HepG2 (cell line): Measurements from ENCODE around the gene IRF7. TPM values are rescaled to one million over a fixed set of nuclear protein-coding genes. Genes with fewer than 3 reads are reported as not detected.

Source experiments
- ATAC-seq: fragments of 200-7000 bp; cut with Tn5 transposase; 3 replicates; pipeline ENCODE4 v1.9.1; 2020; ENCODE audit warnings: mild to moderate bottlenecking, moderate library complexity
- BruUV-seq: library from RNA; stranded (reverse); fragments of 400-500 nt; replicated peaks from 2 replicates; lab custom pipeline; 2021; lab: Mats Ljungman, UMichigan
- CTCF ChIA-PET: fragments of 300-600 bp; formaldehyde crosslinking; extraction: SDS; loops from one replicate; lab custom pipeline; 2021; ENCODE audit warnings: low total read pairs, inconsistent platforms, low intra/inter-chr PET ratio; lab: Yijun Ruan, JAX
- POLR2A ChIA-PET: fragments of 350-600 bp; sonication (Branson Sonifier 250); formaldehyde crosslinking; loops from one replicate; lab custom pipeline; 2020; ENCODE audit warnings: antibody characterized with exemption, inconsistent platforms; lab: Yijun Ruan, JAX
- DNase-seq: peaks from one replicate; pipeline ENCODE4 v3.0.0-alpha.2; 2015; ENCODE audit warnings: low spot score
- FAIRE-seq: peaks from 3 replicates; lab custom pipeline; 2011; peaks lifted over from hg19 to GRCh38; lab: Jason Lieb, UNC
- H2AFZ ChIP-seq: one replicate; pipeline ENCODE4 v1.6.1; 2011; ENCODE audit warnings: low read length, inconsistent platforms
- H3K27ac ChIP-seq: fragments of 300-600 bp; 3 replicates; pipeline ENCODE4 v1.8.0; 2011; ENCODE audit warnings: mixed run types, mild to moderate bottlenecking, mixed read lengths, low read length, inconsistent platforms; ENCODE audit not compliant: insufficient read depth; ENCODE audit errors: extremely low read length
- H3K27me3 ChIP-seq, 2 experiments: fragments of 200-600 bp in 1 of 2; 2 replicates in 1 of 2; 3 replicates in 1 of 2; pipeline versions ENCODE4 v1.6.0 to v1.8.0; 2011; ENCODE audit warnings: low read length in 2 of 2, mild to moderate bottlenecking in 2 of 2, moderate library complexity in 2 of 2, inconsistent platforms in 1 of 2; ENCODE audit not compliant: insufficient read depth in 2 of 2, control insufficient read depth in 1 of 2
- H3K36me3 ChIP-seq, 2 experiments: fragments of 200-600 bp in 1 of 2; replicated peaks in 1 of 2; 2 replicates in 1 of 2; 3 replicates in 1 of 2; pipeline versions ENCODE4 v1.5.1 to v1.8.0; 2011; ENCODE audit warnings: low read length in 2 of 2, inconsistent platforms in 1 of 2; ENCODE audit not compliant: insufficient read depth in 2 of 2, control insufficient read depth in 1 of 2
- H3K4me1 ChIP-seq: 2 replicates; pipeline ENCODE4 v1.5.1; 2012; ENCODE audit warnings: low read length, inconsistent platforms; ENCODE audit not compliant: insufficient read depth
- H3K4me2 ChIP-seq: 2 replicates; pipeline ENCODE4 v1.6.0; 2011; ENCODE audit warnings: low read depth, low read length, inconsistent platforms
- H3K4me3 ChIP-seq, 3 experiments: fragments of 200-600 bp in 1 of 3; sonication (generic), shearing (Covaris generic) in 1 of 3; replicated peaks in 1 of 3; 2 replicates each; pipeline ENCODE4 v1.5.1; 2011 to 2016; ENCODE audit warnings: low read length in 3 of 3, inconsistent platforms in 2 of 3, low read depth in 2 of 3, mild to moderate bottlenecking in 2 of 3, control low read depth in 1 of 3, mixed read lengths in 1 of 3; ENCODE audit not compliant: insufficient read depth in 1 of 3
- H3K79me2 ChIP-seq: one replicate; pipeline ENCODE4 v1.6.1; 2011; ENCODE audit warnings: low read length, inconsistent platforms; ENCODE audit not compliant: insufficient read depth
- H3K9ac ChIP-seq: 2 replicates; pipeline ENCODE4 v1.6.0; 2011; ENCODE audit warnings: mild to moderate bottlenecking, low read depth, low read length, inconsistent platforms; ENCODE audit not compliant: insufficient read depth
- H3K9me3 ChIP-seq: 2 replicates; pipeline ENCODE4 v1.5.1; 2012; ENCODE audit warnings: mild to moderate bottlenecking, low read length
- H4K20me1 ChIP-seq: 2 replicates; pipeline ENCODE4 v1.6.0; 2011; ENCODE audit warnings: inconsistent platforms, mild to moderate bottlenecking, low read length, moderate library complexity; ENCODE audit not compliant: insufficient read depth
- ARNTL ChIP-seq: sonication (generic); formaldehyde crosslinking; IDR thresholded peaks from 2 replicates; pipeline ENCODE4 v1.4.0; 2020; ENCODE audit warnings: mild to moderate bottlenecking, missing genetic modification reagents
- CREM ChIP-seq, 2 experiments: sonication (generic) in 1 of 2; formaldehyde crosslinking in 1 of 2; IDR thresholded peaks; 2 replicates each; pipeline versions ENCODE4 v1.4.0 to v1.6.1; 2016 to 2020; ENCODE audit warnings: antibody characterized with exemption in 1 of 2, mild to moderate bottlenecking in 1 of 2, missing genetic modification reagents in 1 of 2
- MZF1 ChIP-seq: sonication (generic); formaldehyde crosslinking; IDR thresholded peaks from 2 replicates; pipeline ENCODE4 v1.8.1; 2023; ENCODE audit warnings: mild to moderate bottlenecking, missing genetic modification reagents, borderline replicate concordance
- NR2F6 ChIP-seq, 2 experiments: IDR thresholded peaks; 2 replicates each; pipeline ENCODE4 v1.6.1; 2016; ENCODE audit warnings: antibody characterized with exemption in 1 of 2, mild to moderate bottlenecking in 1 of 2
- PRMT3 ChIP-seq: sonication (generic); formaldehyde crosslinking; IDR thresholded peaks from 2 replicates; pipeline ENCODE4 v1.8.1; 2022; ENCODE audit warnings: low read depth, mild to moderate bottlenecking, moderate library complexity, missing genetic modification reagents, borderline replicate concordance
- SMAD9 ChIP-seq: sonication (generic); formaldehyde crosslinking; IDR thresholded peaks from 2 replicates; pipeline ENCODE4 v1.5.1; 2020; ENCODE audit warnings: mild to moderate bottlenecking, missing genetic modification reagents
- ZFP90 ChIP-seq: sonication (generic); formaldehyde crosslinking; IDR thresholded peaks from 2 replicates; pipeline ENCODE4 v1.8.0; 2022; ENCODE audit warnings: missing genetic modification reagents, mild to moderate bottlenecking, inconsistent platforms, borderline replicate concordance
- ZNF224 ChIP-seq: sonication (generic); formaldehyde crosslinking; IDR thresholded peaks from 2 replicates; pipeline ENCODE4 v1.5.0; 2020; ENCODE audit warnings: mild to moderate bottlenecking, missing genetic modification reagents
- ZNF232 ChIP-seq: sonication (generic); formaldehyde crosslinking; IDR thresholded peaks from 2 replicates; pipeline ENCODE4 v1.4.0; 2020; ENCODE audit warnings: missing genetic modification reagents, borderline replicate concordance
- ZNF350 ChIP-seq: sonication (generic); formaldehyde crosslinking; IDR thresholded peaks from 2 replicates; pipeline ENCODE4 v1.4.0; 2020; ENCODE audit warnings: mild to moderate bottlenecking, low read depth, missing genetic modification reagents, borderline replicate concordance
- WGBS: methylation state at CpG from one replicate; pipeline ENCODE4 v1.1.6; 2017; ENCODE audit warnings: low lambda C conversion rate; 5-methylcytosine and 5-hydroxymethylcytosine counted together
- in situ Hi-C: cut with HindIII; loops from 2 replicates; pipeline ENCODE4 v1.10.0; 2017; ENCODE audit warnings: low pct_unique_long_range_greater_than_20kb; ENCODE audit not compliant: extremely low pct_ligation_motif_present
- intact Hi-C: fragments of 100-400 bp; cut with micrococcal nuclease; formaldehyde crosslinking; loops from one replicate; pipeline ENCODE4 v1.10.0; 2022; ENCODE audit not compliant: unreplicated experiment
- polyA plus RNA-seq, 8 experiments: library from polyadenylated mRNA; depleted of rRNA in 3 of 8; stranded (reverse) in 7 of 8; unstranded in 1 of 8; fragments of >200 nt; fragmentation: Illumina TruSeq in 4 of 8; extraction: Trizol in 4 of 8; gene quantifications; 2 replicates each; pipeline versions ENCODE4 v1.2.1 to v1.2.3, GENCODE V29; 2011 to 2016; ENCODE audit warnings: low read depth in 4 of 8, missing spikeins in 1 of 8, mixed read lengths in 1 of 8; ENCODE audit not compliant: insufficient read depth in 1 of 8
- total RNA-seq, 5 experiments: library from RNA; depleted of rRNA; stranded (reverse); fragments of >200 nt; fragmentation: Illumina TruSeq; extraction: Trizol; gene quantifications; 2 replicates each; pipeline ENCODE4 v1.2.3, GENCODE V29; 2016; ENCODE audit warnings: low read depth in 1 of 5
- TF ChIP-seq, protein P1 (sequence below): sonication (generic); formaldehyde crosslinking; IDR thresholded peaks from 2 replicates; pipeline ENCODE4 v1.9.0; 2021; ENCODE audit warnings: missing genetic modification reagents, borderline replicate concordance
- TF ChIP-seq, protein P2 (sequence below): sonication (generic); formaldehyde crosslinking; conservative IDR thresholded peaks from 2 replicates; pipeline ENCODE4 v1.4.0; 2020; ENCODE audit warnings: mild to moderate bottlenecking, missing genetic modification reagents, moderate library complexity
- TF ChIP-seq, protein P3 (sequence below): sonication (generic); formaldehyde crosslinking; IDR thresholded peaks from 2 replicates; pipeline ENCODE4 v1.5.1; 2020; ENCODE audit warnings: missing genetic modification reagents, mild to moderate bottlenecking, borderline replicate concordance
- TF ChIP-seq, protein P4 (sequence below): IDR thresholded peaks from 2 replicates; pipeline ENCODE4 v1.6.1; 2012; ENCODE audit warnings: inconsistent platforms

The IRF7 gene
- total and polyA plus RNA-seq, 2 of the 13 experiments (the other 11 are each of a cell fraction or from before 2014, with no cell fraction given) = not detected

DNA sequence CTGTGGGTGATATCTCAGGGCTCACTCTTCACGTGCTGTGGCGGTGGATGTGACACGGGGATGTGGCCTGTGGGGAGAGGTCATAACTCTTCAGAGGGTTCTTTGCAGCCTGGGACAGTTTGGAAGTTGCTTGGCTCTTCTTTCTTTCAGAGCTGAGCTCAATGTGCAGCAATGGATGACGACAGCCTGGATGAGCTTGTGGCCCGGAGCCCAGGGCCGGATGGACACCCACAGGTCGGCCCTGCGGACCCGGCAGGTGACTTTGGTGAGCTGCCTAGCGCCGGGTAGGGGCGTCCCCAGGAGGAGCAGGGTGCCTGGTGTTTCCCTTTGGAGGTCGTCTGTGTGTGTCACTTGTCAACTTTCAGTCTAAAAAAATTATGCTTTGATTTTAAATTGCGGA lies 34.4 kb downstream of the IRF7 start (continued):
- TF ChIP-seq, protein P1, sequence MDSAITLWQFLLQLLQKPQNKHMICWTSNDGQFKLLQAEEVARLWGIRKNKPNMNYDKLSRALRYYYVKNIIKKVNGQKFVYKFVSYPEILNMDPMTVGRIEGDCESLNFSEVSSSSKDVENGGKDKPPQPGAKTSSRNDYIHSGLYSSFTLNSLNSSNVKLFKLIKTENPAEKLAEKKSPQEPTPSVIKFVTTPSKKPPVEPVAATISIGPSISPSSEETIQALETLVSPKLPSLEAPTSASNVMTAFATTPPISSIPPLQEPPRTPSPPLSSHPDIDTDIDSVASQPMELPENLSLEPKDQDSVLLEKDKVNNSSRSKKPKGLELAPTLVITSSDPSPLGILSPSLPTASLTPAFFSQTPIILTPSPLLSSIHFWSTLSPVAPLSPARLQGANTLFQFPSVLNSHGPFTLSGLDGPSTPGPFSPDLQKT (CRISPR knock-in tag) = no peak
- TF ChIP-seq, protein P2, sequence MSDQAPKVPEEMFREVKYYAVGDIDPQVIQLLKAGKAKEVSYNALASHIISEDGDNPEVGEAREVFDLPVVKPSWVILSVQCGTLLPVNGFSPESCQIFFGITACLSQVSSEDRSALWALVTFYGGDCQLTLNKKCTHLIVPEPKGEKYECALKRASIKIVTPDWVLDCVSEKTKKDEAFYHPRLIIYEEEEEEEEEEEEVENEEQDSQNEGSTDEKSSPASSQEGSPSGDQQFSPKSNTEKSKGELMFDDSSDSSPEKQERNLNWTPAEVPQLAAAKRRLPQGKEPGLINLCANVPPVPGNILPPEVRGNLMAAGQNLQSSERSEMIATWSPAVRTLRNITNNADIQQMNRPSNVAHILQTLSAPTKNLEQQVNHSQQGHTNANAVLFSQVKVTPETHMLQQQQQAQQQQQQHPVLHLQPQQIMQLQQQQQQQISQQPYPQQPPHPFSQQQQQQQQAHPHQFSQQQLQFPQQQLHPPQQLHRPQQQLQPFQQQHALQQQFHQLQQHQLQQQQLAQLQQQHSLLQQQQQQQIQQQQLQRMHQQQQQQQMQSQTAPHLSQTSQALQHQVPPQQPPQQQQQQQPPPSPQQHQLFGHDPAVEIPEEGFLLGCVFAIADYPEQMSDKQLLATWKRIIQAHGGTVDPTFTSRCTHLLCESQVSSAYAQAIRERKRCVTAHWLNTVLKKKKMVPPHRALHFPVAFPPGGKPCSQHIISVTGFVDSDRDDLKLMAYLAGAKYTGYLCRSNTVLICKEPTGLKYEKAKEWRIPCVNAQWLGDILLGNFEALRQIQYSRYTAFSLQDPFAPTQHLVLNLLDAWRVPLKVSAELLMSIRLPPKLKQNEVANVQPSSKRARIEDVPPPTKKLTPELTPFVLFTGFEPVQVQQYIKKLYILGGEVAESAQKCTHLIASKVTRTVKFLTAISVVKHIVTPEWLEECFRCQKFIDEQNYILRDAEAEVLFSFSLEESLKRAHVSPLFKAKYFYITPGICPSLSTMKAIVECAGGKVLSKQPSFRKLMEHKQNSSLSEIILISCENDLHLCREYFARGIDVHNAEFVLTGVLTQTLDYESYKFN (CRISPR knock-in tag) = no peak
- no peak for TF ChIP-seq MZF1 (CRISPR knock-in tag)
- TF ChIP-seq ZNF232 (CRISPR knock-in tag) = no peak
- no peak for TF ChIP-seq PRMT3 (CRISPR knock-in tag)
- no peak for TF ChIP-seq ZNF224

DNA sequence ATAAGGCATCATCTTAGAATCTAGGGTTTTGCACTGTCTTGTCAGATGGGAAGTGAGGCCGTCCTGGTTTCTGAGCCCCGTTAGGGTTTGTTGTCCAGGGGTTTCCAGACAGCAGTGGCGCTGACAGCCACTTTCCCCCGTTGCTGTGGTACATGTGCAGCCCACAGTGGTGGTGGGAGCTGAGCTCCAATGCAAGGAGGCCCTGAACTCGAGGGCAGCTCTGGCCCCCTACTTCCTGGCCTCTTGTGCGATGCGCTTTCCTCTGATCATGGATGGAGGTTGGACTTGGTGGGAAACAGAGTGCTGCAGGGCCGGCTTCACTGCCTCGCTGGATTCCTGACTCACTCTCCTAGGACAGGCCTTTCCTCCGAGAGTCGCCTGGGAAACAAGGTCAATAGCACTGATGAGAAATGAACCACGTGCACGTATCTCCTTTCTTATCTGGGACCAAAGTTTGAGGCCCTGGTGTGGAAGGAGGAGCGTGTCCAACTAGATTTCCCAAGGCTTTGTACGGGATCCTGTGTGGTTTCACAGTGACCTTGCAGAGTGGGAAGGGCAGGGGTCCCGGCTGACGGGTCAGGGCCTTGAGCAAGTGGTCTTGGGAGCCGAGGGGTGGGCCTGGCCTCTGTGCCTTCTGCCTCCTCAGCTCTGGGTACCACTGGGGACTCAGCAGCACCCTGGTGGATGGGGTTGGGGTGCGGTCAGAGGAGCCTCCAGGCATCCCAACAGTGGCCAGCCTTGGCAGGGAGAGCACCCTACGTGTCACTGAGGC lies 35.7 kb downstream of the IRF7 start:
- peak; percentile 51 for ATAC-seq
- no TSS peak for BruUV-seq
- FAIRE-seq = peak; percentile 94
- intact Hi-C loops = no loop called here
- in situ Hi-C loops = no loop called here
- Histone ChIP-seq H3K4me3 (peak overlapping the region; percentile 16 to 100 (median 26); a peak in 4 of 6 replicates), H3K36me3 (peaks cover 9 to 26% of the 10 kb centered on the region in 2 experiments; a peak in 4 of 5 replicates), H3K9ac (peak overlapping the region; percentile 44), H3K4me2 (peak overlapping the region; percentile 94), H3K27me3 (no peaks in the 10 kb centered on the region; a peak in 1 of 5 replicates), H2AFZ (no peak overlapping the region), H3K9me3 (no peaks in the 10 kb centered on the region), H3K4me1 (peaks cover 49% of the 10 kb centered on the region), H3K79me2 (peaks cover 66% of the 10 kb centered on the region), H4K20me1 (peaks cover 45% of the 10 kb centered on the region), H3K27ac (peak overlapping the region; percentile 80)
- CTCF ChIA-PET = no interaction called here
- POLR2A ChIA-PET = no interaction called here
- WGBS = 22% methylated on average over 18 of the region's 20 CpGs
- peak; percentile 78 for DNase-seq
- TF ChIP-seq, protein P3, sequence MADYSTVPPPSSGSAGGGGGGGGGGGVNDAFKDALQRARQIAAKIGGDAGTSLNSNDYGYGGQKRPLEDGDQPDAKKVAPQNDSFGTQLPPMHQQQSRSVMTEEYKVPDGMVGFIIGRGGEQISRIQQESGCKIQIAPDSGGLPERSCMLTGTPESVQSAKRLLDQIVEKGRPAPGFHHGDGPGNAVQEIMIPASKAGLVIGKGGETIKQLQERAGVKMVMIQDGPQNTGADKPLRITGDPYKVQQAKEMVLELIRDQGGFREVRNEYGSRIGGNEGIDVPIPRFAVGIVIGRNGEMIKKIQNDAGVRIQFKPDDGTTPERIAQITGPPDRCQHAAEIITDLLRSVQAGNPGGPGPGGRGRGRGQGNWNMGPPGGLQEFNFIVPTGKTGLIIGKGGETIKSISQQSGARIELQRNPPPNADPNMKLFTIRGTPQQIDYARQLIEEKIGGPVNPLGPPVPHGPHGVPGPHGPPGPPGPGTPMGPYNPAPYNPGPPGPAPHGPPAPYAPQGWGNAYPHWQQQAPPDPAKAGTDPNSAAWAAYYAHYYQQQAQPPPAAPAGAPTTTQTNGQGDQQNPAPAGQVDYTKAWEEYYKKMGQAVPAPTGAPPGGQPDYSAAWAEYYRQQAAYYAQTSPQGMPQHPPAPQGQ = no peak
- TF ChIP-seq, protein P4, sequence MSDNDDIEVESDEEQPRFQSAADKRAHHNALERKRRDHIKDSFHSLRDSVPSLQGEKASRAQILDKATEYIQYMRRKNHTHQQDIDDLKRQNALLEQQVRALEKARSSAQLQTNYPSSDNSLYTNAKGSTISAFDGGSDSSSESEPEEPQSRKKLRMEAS = peak; percentile 95
- TF ChIP-seq NR2F6 (IDR thresholded peaks at IDR 0.05) (peak; percentile 79), NR2F6 (CRISPR knock-in tag; IDR thresholded peaks at IDR 0.05) (peak; percentile 73), ZNF350 (CRISPR knock-in tag) (no peak), ZFP90 (CRISPR knock-in tag) (no peak), ARNTL (CRISPR knock-in tag) (0 out of 2 replicates have a peak, but pooled peaks have one; percentile 43), CREM (IDR thresholded peaks at IDR 0.05) (peak; percentile 15; the same call in 1 of the 2 replicates), CREM (CRISPR knock-in tag; IDR thresholded peaks at IDR 0.05) (no peak), SMAD9 (CRISPR knock-in tag) (no peak)
